ENCODE data around the gene SIL1. TPM values are rescaled to one million over a fixed set of nuclear protein-coding genes. Genes with fewer than 3 reads are reported as not detected.

SIL1 gene
- total and polyA plus RNA-seq, 2 donors (not counting 3 experiments of a cell fraction or from before 2014, with no cell fraction given): 47.6 to 67.2 TPM

- TF ChIP-seq CTCF (IDR thresholded peaks at IDR 0.05; ENCODE audit: extremely low read depth in 1 of 2, insufficient read depth in 1 of 2, low read depth in 1 of 2, low read length in 2 of 2) (no peak), MAX (IDR thresholded peaks at IDR 0.05; ENCODE audit: insufficient read depth, insufficient read length) (no peak), JUN (IDR thresholded peaks at IDR 0.05; ENCODE audit: borderline replicate concordance, insufficient read depth, insufficient read length, low read depth) (no peak), EZH2 (IDR thresholded peaks at IDR 0.05; ENCODE audit: borderline replicate concordance, low read depth, low read length, severe bottlenecking) (no peak), POLR2A (IDR thresholded peaks at IDR 0.05; ENCODE audit: low read depth, low read length) (no peak), FOS (IDR thresholded peaks at IDR 0.05; ENCODE audit: borderline replicate concordance, insufficient read depth, low read length) (no peak), MYC (IDR thresholded peaks at IDR 0.05; ENCODE audit: low read depth, low read length) (no peak), GATA2 (IDR thresholded peaks at IDR 0.05; ENCODE audit: insufficient read depth, insufficient read length, low read depth, low read length) (no peak), POLR2AphosphoS5 (IDR thresholded peaks at IDR 0.05; ENCODE audit: insufficient read depth, low read depth, low read length) (no peak)
- no TSS peak for BruUV-seq (replicated peaks)
- intact Hi-C loops (cut with micrococcal nuclease) (no loop called here), dilution Hi-C loops (cut with MboI; ENCODE audit: extremely low pct_ligation_motif_present, low sequenced_read_pairs) (no loop called here)
- no peaks in the 10 kb centered on the region for H3K9me3 ChIP-seq (replicated peaks; ENCODE audit: control insufficient read depth, insufficient read depth, low read length)
- H3K27ac ChIP-seq (ENCODE audit: insufficient read depth, low read depth, low read length): no peak overlapping the region
- H3K4me3 ChIP-seq (replicated peaks in 1 of 3; ENCODE audit: insufficient read depth in 1 of 3, low read depth in 1 of 3, low read length in 3 of 3): no peak overlapping the region
- ChIA-PET CTCF (no interaction called here), POLR2A (no interaction called here)
- no peaks in the 10 kb centered on the region for H3K4me1 ChIP-seq (ENCODE audit: control insufficient read depth, extremely low read depth, insufficient read depth, low read length)
- H3K9ac ChIP-seq (replicated peaks; ENCODE audit: extremely low read depth, insufficient read depth, low read length): no peak overlapping the region
- H3K79me2 ChIP-seq (ENCODE audit: control insufficient read depth, insufficient read depth, low read length): no peaks in the 10 kb centered on the region
- H4K20me1 ChIP-seq (replicated peaks; ENCODE audit: control insufficient read depth, extremely low read depth, insufficient read depth, low read length): no peaks in the 10 kb centered on the region
- H3K4me2 ChIP-seq (ENCODE audit: insufficient read depth, low read length): no peak overlapping the region
- DNase-seq (ENCODE audit: low read depth, low spot score) (no peak), FAIRE-seq (no peak)
- peaks cover 5 to 22% of the 10 kb centered on the region in 2 experiments for H3K27me3 ChIP-seq (ENCODE audit: control insufficient read depth in 2 of 2, insufficient read depth in 2 of 2, low read length in 2 of 2)
- H3K9me1 ChIP-seq (replicated peaks; ENCODE audit: control insufficient read depth, extremely low read depth, insufficient read depth, low read length): no peaks in the 10 kb centered on the region
- no peaks in the 10 kb centered on the region for H3K36me3 ChIP-seq (ENCODE audit: control insufficient read depth in 2 of 2, extremely low read depth in 1 of 2, insufficient read depth in 2 of 2, low read length in 2 of 2)
- no peak overlapping the region for H2AFZ ChIP-seq (ENCODE audit: low read depth, low read length)
Measured at GRCh38 chr5:139205124-139205523, 7.0 kb upstream of the SIL1 start.
